Adrenal gland (tissue), 12 donors: Measurements from ENCODE around the gene ZNF579. TPM values are rescaled to one million over a fixed set of nuclear protein-coding genes. Genes with fewer than 3 reads are reported as not detected.

Experiments
- DNase-seq, 7 donors: peaks; one replicate each; pipeline ENCODE4 v3.0.0-alpha.2; 2019 to 2020
- H3K27ac ChIP-seq, 5 donors: fragments of 200-600 bp; sonication (generic) in 4 of 5; 1 replicate in 3 of 5; 2 replicates in 2 of 5; pipeline versions ENCODE4 v1.5.1 to v1.8.0; 2016 to 2020; ENCODE audit warnings: mild to moderate bottlenecking in 1 of 5
- H3K27me3 ChIP-seq: fragments of 200-600 bp; 2 replicates; pipeline ENCODE4 v1.8.0; 2021
- H3K36me3 ChIP-seq, 2 donors: fragments of 200-600 bp; replicated peaks in 1 of 2; 1 replicate in 1 of 2; 2 replicates in 1 of 2; pipeline versions ENCODE4 v1.5.1 to v1.8.0; 2018 to 2022
- H3K4me1 ChIP-seq, 2 donors: fragments of 200-600 bp; replicated peaks in 1 of 2; 1 replicate in 1 of 2; 2 replicates in 1 of 2; pipeline versions ENCODE4 v1.5.1 to v1.8.0; 2018 to 2021
- H3K4me3 ChIP-seq, 4 donors: fragments of 200-600 bp; sonication (generic) in 3 of 4; one replicate each; pipeline ENCODE4 v1.5.1; 2016 to 2018
- H3K9me3 ChIP-seq, 3 donors: fragments of 200-600 bp; sonication (generic) in 1 of 3; replicated peaks in 1 of 3; 1 replicate in 2 of 3; 2 replicates in 1 of 3; pipeline versions ENCODE4 v1.5.1 to v1.8.0; 2016 to 2021
- POLR2A ChIP-seq, 2 donors: fragments of 450-650 bp; IDR thresholded peaks; one replicate each; pipeline ENCODE4 v1.6.1; 2017; ENCODE audit warnings: antibody characterized with exemption in 2 of 2, mild to moderate bottlenecking in 2 of 2, moderate library complexity in 1 of 2
- WGBS, 4 donors: extraction: QIAGEN DNeasy Blood & Tissue Kit in 2 of 4; methylation state at CpG; one replicate each; pipeline versions ENCODE4 v1.1.5 to v1.1.7; 2013 to 2017; 5-methylcytosine and 5-hydroxymethylcytosine counted together
- intact Hi-C, 2 donors: fragments of 100-400 bp; cut with DNase I; formaldehyde crosslinking; loops; one replicate each; pipeline versions ENCODE4 v1.14.1 to v1.15.0; 2022 to 2023
- polyA plus RNA-seq, 3 donors: library from polyadenylated mRNA; stranded (reverse); fragments of 200-250 nt in 2 of 3; fragments of 350-450 nt in 1 of 3; fragmentation: Illumina TruSeq in 1 of 3; extraction: RNeasy Lipid Tissue Mini Kit (QIAGEN cat#74804) in 1 of 3; gene quantifications; one replicate each; pipeline ENCODE4 v1.2.3, GENCODE V29; 2013 to 2014
- total RNA-seq, 9 donors: library from RNA; depleted of rRNA in 4 of 9; stranded (reverse); fragments of >200 nt in 4 of 9; fragments of 120-200 nt in 1 of 9; fragmentation: NEBNext Ultra II Directional in 1 of 9; extraction: Animal tissue kit (Norgen Biotek cat#: 25700) in 1 of 9; gene quantifications; one replicate each; pipeline versions ENCODE4 v1.1.0 to v1.2.4, GENCODE V29; 2013 to 2023
- TF ChIP-seq, protein P1 (sequence below), 6 experiments: fragments of 450-650 bp in 4 of 6; fragments of 200-600 bp in 2 of 6; sonication (generic) in 1 of 6; IDR thresholded peaks; 1 replicate in 5 of 6; 2 replicates in 1 of 6; pipeline versions ENCODE4 v1.5.1 to v1.8.0; 2016 to 2021; ENCODE audit warnings: antibody characterized with exemption in 6 of 6, mild to moderate bottlenecking in 2 of 6, moderate library complexity in 1 of 6
- donor health status: healthy with polysubstance abuse.
- donor health status: Bipolar disorder and iron deficiency.
- donor health status: DM: yes; HTN: yes; CAD: no.
- donor health status: DM: no; HTN: no; CAD: no.
- donor health status: DM: no; HTN: no; CAD: no.
- donor health status: DM: yes; HTN: yes; CAD: no.

The ZNF579 gene
- total and polyA plus RNA-seq, 12 donors, result 2.1 to 27.1 (median 8.4) TPM

DNA sequence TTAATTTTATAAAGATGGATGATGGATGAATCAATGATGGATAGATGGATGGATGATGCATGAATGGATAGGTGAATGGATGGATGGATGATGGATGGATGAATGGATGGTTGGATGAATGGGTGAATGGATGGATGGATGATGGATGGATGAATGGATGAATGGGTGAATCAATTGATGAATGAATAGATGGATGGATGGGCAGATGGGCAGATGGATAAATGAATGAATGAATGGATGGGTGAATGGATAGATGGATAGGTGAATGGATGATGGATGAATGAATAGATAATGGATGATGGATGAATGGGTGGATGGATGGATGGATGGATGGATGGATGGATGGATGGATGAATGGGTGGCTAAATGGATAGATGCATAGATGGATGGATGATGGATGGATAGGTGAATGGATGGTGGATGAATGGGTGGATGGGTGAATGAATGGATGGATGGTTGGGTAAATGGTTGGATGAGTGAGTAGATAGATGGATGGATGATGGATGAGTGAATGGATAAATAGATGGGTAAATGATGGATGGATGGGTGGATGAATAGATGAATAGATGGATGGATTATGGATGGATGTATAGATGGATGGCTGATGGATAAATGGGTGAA, 12.8 kb downstream of the ZNF579 start:
- intact Hi-C loops, result no loop called here
- Histone ChIP-seq H3K4me3 (no peak overlapping the region), H3K9me3 (no peaks in the 10 kb centered on the region), H3K4me1 (no peaks in the 10 kb centered on the region), H3K27ac (no peak overlapping the region), H3K27me3 (peaks cover 3% of the 10 kb centered on the region), H3K36me3 (no peaks in the 10 kb centered on the region)
- DNase-seq, result no peak
- TF ChIP-seq, protein P1, sequence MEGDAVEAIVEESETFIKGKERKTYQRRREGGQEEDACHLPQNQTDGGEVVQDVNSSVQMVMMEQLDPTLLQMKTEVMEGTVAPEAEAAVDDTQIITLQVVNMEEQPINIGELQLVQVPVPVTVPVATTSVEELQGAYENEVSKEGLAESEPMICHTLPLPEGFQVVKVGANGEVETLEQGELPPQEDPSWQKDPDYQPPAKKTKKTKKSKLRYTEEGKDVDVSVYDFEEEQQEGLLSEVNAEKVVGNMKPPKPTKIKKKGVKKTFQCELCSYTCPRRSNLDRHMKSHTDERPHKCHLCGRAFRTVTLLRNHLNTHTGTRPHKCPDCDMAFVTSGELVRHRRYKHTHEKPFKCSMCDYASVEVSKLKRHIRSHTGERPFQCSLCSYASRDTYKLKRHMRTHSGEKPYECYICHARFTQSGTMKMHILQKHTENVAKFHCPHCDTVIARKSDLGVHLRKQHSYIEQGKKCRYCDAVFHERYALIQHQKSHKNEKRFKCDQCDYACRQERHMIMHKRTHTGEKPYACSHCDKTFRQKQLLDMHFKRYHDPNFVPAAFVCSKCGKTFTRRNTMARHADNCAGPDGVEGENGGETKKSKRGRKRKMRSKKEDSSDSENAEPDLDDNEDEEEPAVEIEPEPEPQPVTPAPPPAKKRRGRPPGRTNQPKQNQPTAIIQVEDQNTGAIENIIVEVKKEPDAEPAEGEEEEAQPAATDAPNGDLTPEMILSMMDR (IDR thresholded peaks at IDR 0.05), result no peak
- TF ChIP-seq POLR2A (IDR thresholded peaks at IDR 0.05), result no peak

DNA sequence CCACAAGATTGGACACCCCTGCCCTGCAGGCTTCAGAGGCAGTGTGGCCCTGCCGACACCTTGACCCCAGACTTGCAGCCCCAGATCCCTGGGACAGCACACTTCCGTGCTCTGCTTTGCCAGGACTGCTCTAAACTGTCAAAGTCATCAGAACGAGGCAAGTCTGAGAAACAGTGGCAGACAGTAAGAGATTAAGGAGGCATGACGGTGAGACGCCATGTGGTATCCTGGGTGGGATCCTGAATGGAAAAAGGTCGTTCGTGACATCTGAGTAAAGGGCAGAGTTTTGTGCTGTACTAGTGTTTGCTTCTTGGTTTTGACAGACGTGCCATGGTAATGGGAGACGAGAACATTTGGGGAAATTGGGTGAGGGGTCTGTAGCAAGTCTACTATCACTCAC, 13.8 kb downstream of the ZNF579 start:
- Histone ChIP-seq H3K27me3 (peaks cover 3% of the 10 kb centered on the region), H3K4me3 (no peak overlapping the region), H3K9me3 (no peaks in the 10 kb centered on the region), H3K27ac (no peak overlapping the region), H3K4me1 (no peaks in the 10 kb centered on the region), H3K36me3 (no peaks in the 10 kb centered on the region)
- DNase-seq, result no peak
- no peak for TF ChIP-seq POLR2A (IDR thresholded peaks at IDR 0.05)
- TF ChIP-seq, protein P1 (IDR thresholded peaks at IDR 0.05), result no peak
- intact Hi-C loops, result no loop called here
- WGBS, 4 donors, result 37 to 48% (median 39%) methylated on average over 9 of the region's 9 CpGs

DNA sequence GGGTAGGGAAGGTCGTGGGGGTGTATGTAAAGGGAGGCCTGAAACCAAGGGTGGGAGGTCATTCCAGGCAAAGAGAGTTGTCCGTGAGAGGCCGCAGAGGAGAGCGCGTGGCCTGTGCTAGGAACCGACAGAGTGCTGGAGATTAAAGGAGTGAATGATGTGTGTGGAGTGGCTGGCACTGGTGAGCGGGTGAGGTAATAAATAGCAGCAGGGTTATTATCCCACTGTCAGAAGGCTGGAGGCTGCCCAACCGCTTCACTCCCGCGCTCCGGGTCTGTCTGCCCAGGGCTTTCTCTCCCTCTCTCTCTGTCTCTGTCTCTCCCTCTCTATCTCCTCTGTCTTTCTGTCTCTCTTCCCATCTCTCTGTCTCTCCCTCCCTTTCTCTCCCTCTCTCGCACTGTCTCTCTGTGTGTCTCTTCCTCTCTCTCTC, 17.4 kb downstream of the ZNF579 start:
- DNase-seq, result no peak
- WGBS, 4 donors, result 41 to 66% (median 49%) methylated on average over 12 of the region's 12 CpGs
- intact Hi-C loops, result no loop called here
- no peak for TF ChIP-seq POLR2A (IDR thresholded peaks at IDR 0.05)
- TF ChIP-seq, protein P1 (IDR thresholded peaks at IDR 0.05), result no peak
- Histone ChIP-seq H3K27ac (no peak overlapping the region), H3K27me3 (peaks cover 3% of the 10 kb centered on the region), H3K36me3 (no peaks in the 10 kb centered on the region), H3K9me3 (no peaks in the 10 kb centered on the region), H3K4me3 (no peak overlapping the region), H3K4me1 (no peaks in the 10 kb centered on the region)

DNA sequence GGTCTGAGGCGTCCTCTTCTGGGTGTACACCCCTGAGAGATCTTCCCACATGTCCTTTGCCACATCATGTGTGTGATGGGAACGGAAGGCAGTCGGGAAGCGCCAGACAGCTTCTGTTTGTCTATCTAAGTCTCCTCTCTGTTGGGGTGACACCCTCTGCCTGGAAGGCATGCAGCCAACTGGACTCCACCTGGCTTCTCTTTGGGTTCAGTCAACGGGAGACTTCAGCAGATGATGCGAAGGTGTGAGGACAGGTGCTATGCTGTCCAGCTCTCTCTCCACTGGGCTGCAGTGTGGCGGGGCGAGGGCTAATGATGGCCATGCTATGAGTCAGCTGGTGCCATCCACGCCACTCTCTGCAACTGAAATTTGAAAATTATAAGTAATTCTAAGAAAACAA, 21.0 kb downstream of the ZNF579 start:
- no peaks in the 10 kb centered on the region for H3K9me3 ChIP-seq
- intact Hi-C loops, result no loop called here
- 67 to 84% (median 76%) methylated on average over 9 of the region's 9 CpGs for WGBS, 4 donors

More for the DNA sequence above, 21.0 kb downstream of the ZNF579 start:
- DNase-seq, result no peak
- Histone ChIP-seq H3K4me3 (no peak overlapping the region), H3K4me1 (no peaks in the 10 kb centered on the region), H3K36me3 (no peaks in the 10 kb centered on the region), H3K27me3 (peaks cover 3% of the 10 kb centered on the region), H3K27ac (no peak overlapping the region)
- no peak for TF ChIP-seq POLR2A (IDR thresholded peaks at IDR 0.05)
- TF ChIP-seq, protein P1 (IDR thresholded peaks at IDR 0.05), result no peak
